H1 (cell line): ENCODE measurements around the gene SERPINH1.
A peak's percentile ranks its signal among the peaks of the same experiment; 100 is the strongest.

Experiments
- BACH1 ChIP-seq: IDR thresholded peaks from 2 replicates; pipeline ENCODE4 v1.6.1; 2012; ENCODE audit warnings: low read length, improper control_type of control experiment
- KDM1A ChIP-seq: fragments of 200-600, 300-600 bp; sonication (generic); IDR thresholded peaks from 2 replicates; pipeline ENCODE4 v1.7.1; 2016; ENCODE audit warnings: mild to moderate bottlenecking, low read length, borderline replicate concordance
- NANOG ChIP-seq: IDR thresholded peaks from 2 replicates; pipeline ENCODE4 v1.6.1; 2011; ENCODE audit warnings: low read length, low read depth, mild to moderate bottlenecking, inconsistent platforms; ENCODE audit not compliant: insufficient read depth, poor library complexity, severe bottlenecking
- POLR2A ChIP-seq, 2 experiments: IDR thresholded peaks; 1 replicate in 1 of 2; 2 replicates in 1 of 2; pipeline ENCODE4 v1.6.1; 2011; ENCODE audit warnings: low read depth in 2 of 2, low read length in 2 of 2, mild to moderate bottlenecking in 2 of 2; ENCODE audit errors: control extremely low read depth in 1 of 2
- POLR2AphosphoS5 ChIP-seq: IDR thresholded peaks from 2 replicates; pipeline ENCODE4 v1.6.1; 2011; ENCODE audit warnings: low read depth, low read length
- TBP ChIP-seq: IDR thresholded peaks from 2 replicates; pipeline ENCODE4 v1.6.1; 2011; ENCODE audit warnings: low read depth, low read length, improper control_type of control experiment
- ZNF274 ChIP-seq: IDR thresholded peaks from 2 replicates; pipeline ENCODE4 v1.7.0; 2012; ENCODE audit warnings: low read length, borderline replicate concordance; ENCODE audit errors: extremely low read depth
- TF ChIP-seq, protein P1 (sequence below), 3 experiments: IDR thresholded peaks; 1 replicate in 2 of 3; 2 replicates in 1 of 3; pipeline versions ENCODE4 v1.5.1 to v1.6.1; 2011; ENCODE audit warnings: low read length in 3 of 3, mild to moderate bottlenecking in 3 of 3, inconsistent platforms in 2 of 3, low read depth in 1 of 3, moderate library complexity in 1 of 3; ENCODE audit not compliant: insufficient read depth in 1 of 3; ENCODE audit errors: control extremely low read depth in 1 of 3

- TF ChIP-seq KDM1A (no peak), NANOG (no peak), POLR2A (IDR thresholded peaks at IDR 0.05; ENCODE audit: control extremely low read depth in 1 of 2, low read depth in 2 of 2, low read length in 2 of 2) (peak; percentile 42 to 70; a peak in 2 of 3 replicates), ZNF274 (no peak), POLR2AphosphoS5 (no peak), TBP (peak; percentile 66; the same call in 1 of the 2 replicates), BACH1 (no peak)
- TF ChIP-seq, protein P1, sequence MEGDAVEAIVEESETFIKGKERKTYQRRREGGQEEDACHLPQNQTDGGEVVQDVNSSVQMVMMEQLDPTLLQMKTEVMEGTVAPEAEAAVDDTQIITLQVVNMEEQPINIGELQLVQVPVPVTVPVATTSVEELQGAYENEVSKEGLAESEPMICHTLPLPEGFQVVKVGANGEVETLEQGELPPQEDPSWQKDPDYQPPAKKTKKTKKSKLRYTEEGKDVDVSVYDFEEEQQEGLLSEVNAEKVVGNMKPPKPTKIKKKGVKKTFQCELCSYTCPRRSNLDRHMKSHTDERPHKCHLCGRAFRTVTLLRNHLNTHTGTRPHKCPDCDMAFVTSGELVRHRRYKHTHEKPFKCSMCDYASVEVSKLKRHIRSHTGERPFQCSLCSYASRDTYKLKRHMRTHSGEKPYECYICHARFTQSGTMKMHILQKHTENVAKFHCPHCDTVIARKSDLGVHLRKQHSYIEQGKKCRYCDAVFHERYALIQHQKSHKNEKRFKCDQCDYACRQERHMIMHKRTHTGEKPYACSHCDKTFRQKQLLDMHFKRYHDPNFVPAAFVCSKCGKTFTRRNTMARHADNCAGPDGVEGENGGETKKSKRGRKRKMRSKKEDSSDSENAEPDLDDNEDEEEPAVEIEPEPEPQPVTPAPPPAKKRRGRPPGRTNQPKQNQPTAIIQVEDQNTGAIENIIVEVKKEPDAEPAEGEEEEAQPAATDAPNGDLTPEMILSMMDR (IDR thresholded peaks at IDR 0.05; ENCODE audit: control extremely low read depth in 1 of 3, insufficient read depth in 1 of 3, low read depth in 1 of 3, low read length in 3 of 3): peak in 2 of 3 experiments; percentile 25 to 39; a peak in 3 of 4 replicates
These were observed 21.1 kb downstream of the SERPINH1 start for GRCh38 chr11:75582895-75583717.
